GM18520 (cell line): ENCODE data around the gene CELA3A.
"Not testable (repeated sequence)": the region's sequence is repeated elsewhere in the genome, so short reads cannot be mapped to it uniquely, and the experiment has no call there.

Source experiments
- ATAC-seq: cut with Tn5 transposase; IDR thresholded peaks from one replicate; pipeline ENCODE4 v1.9.1; 2021; ENCODE audit not compliant: unreplicated experiment

Gene CELA3A, protein sequence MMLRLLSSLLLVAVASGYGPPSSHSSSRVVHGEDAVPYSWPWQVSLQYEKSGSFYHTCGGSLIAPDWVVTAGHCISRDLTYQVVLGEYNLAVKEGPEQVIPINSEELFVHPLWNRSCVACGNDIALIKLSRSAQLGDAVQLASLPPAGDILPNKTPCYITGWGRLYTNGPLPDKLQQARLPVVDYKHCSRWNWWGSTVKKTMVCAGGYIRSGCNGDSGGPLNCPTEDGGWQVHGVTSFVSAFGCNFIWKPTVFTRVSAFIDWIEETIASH

GRCh38 chr1:22001409-22001808 lies at the start of gene CELA3A:
Gene CELA3A (plus strand): TSS chr1:22001657. CDS start chr1:22001675, 18 bp downstream.
- ATAC-seq = no peak

DNA sequence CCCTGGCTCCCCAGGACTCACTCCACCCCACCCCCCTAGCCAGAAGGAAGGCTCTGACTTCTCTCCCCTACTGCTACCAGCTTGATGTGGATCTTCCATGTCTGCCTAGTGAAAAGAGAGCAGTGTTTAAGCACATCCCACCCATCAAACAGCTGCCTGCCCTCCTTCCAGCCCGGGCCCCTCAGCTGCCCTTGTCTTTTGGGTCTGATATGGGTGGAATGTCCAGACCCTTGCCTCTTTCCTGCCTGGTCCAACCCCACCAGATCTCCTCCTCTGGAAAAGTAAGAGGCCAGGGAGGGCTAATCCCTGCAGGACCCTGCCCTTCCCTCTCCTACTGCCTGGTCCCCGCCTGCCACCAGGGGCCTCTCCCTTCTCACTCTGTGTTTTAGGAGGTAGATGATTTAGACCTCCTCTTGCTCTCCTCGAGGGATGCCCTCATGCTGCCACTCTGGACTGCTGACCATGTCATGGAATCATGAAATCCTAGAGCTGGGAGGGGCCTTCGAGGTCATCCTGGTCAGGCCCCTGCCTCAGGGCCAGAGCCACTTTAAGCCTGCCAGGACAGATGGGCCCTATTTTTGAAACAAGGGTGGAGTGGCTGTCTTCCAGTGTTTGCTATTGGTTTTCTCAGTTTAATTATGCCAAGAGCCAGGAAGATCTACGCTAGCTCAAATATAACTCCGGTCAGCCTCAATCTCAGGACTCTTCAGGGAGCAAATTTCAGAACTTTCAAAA lies 48.5 kb upstream of the CELA3A start:
- no peak for ATAC-seq

DNA sequence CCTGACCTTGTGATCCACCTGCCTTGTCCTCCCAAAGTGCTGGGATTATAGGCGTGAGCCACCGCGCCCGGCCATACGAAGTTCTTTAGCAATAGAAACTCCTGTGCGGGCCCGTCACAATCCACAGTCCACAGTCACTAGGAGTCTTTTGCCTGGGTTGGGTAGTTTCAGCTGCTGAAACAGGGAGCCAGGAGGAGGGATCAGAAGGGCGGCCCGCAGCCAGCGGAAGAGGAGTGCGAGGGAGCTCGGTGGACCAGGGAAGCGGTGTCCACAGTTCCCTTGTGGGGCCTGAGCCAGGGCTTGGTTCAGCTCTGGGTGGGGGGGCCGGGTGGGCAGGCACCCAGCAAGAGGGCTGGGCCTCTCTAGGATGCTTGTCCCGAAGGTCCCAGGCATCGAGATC lies 46.4 kb upstream of the CELA3A start:
- ATAC-seq = no peak

DNA sequence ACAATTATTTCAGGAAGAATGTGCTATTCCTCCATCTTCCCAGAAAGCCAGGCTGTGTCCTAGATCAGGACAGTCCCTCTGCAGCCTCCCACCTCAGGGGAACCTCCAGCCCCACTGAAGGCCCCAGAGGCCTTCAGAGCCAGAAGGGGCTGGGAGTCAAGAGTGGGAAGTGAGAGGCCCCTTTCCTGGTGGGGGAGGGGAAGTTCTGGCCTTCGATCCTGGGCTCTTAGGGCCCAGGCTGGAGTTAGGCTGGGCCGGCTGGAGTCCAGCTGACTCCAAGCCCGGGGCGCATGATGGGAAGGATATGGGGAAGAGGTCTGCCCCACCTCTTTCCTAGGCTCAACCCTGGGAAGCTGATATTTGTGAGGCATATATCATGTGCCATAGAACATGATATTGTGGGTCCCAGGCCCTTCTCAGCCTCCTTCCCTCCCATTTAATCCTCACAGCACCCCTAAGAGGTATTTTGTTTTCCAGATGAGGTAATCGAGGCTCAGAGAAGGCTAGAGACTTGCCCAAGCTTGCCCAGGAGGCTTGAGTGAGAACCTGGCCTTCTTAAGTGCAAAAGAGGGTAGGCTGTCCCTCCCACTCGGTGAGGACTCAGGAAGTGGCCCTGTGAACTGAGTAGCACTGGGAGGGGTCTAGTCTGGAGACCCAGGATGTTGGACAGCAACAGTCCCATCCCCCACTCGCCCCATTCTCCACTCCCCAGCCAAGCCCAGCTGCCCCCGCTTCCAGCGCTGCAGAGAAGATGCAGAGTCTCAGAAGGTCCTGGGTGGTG lies 45.8 kb upstream of the CELA3A start:
- ATAC-seq = no peak

- no peak for ATAC-seq
Measured at GRCh38 chr1:21956720-21957552, 44.5 kb upstream of the CELA3A start.

GRCh38 chr1:21961337-21961736 lies 40.1 kb upstream of the CELA3A start:
- no peak for ATAC-seq

DNA sequence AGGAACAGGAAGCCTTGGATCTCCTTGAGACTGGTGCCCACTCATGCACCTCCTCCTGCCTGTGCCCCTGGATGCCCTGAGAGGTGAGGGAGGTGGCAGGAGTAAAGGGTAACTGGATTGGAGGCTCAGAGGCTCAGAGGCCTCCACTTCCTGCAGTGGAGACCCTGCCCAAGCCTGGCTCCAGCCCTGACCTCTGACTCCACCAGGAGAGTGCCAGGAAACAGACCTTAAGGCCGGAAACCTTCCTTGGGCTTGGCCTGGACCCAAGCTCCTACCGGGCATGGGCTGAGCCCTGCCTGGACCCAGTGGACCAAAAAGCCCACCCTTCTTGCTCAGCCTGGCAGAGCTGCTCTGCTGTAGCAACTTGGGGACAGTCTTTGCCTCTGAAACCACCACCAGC lies 39.7 kb upstream of the CELA3A start:
- no peak for ATAC-seq

DNA sequence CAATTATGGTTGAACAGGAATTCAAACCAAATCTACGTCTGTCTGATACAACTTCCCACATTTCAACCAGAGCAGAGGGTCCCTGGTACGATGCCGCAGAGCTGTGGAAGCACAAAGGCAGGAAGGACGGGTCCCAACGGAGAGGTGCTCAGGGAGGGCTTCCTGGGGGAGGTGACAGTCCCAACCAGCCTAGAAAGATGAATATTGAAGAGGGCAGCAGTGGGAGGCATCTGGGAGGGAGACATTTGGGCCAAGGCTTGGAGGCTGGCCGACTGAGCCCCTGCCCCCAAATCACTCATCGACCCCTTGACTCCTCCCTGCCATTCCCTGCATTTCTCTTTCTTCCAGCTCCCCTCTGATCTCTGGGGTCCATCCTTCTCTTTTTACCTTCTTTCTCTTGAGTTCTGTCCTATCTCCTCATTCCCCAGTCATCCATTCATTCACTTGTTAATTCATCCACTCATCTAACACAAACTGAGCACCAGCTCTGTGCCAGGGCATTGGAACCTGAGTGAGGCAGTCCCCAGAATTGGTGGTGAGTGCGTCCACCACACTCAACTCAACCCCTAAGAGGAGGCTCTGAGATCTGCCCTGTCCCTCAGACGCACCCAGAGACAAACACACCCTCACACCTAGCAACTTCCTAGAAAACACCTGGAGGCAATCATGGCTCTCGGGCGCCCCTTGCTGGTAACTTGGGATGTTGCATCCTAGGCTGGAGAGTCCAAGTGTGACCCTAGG lies 37.8 kb upstream of the CELA3A start:
- no peak for ATAC-seq

DNA sequence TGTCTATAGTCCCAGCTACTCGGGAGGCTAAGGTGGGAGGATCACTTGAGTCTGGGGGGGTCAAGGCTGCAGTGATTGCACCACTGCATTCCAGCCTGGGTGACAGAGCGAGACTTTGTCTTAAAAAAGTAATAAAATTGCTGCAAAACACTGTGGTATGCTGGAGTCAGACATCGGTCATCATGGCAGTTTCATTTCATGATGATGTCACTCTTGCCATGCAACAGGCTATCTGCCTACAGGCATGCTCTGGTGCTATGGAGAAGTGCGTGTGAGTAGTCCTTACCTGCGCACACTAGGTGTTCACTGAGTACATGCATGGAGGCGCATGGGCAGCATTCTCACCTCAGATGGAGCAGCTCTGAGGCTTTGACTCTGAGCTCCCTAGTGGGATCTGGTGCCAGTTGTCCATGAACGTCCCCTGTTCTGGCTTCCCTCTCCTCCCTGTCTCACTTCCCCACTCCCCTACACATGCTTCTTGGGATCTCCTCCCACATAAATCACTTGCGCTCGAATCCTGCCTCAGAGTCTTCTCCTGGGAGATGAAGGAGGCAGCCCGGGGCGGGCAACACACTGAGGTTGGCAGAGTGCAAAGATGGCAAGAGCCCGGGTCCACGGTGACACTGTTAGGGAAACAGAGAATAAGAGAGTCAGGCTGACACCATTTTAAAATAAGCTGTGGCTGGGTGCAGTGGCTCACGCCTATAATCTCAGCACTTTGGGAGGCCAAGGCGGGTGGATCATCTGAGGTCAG lies 35.0 kb upstream of the CELA3A start:
- no peak for ATAC-seq

DNA sequence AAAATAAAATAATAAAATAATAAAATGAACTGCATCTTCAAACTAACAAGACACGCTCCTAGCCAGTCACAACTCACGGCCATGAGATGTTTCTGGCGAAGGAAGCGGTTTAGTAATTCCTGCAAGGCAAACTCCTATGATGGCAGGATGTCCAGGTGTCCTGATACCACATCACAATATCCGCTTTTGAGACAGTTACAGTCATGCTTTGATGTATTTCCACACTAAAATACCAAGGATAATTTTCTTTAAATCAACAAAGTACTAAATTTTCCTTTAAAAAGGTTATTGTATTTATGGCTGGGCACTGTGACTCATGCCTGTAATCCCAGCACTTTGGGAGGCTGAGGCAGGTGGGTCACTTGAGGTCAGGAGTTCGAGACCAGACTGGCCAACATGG lies 34.2 kb upstream of the CELA3A start:
- ATAC-seq = not testable (repeated sequence)

GRCh38 chr1:21969066-21969465 lies 32.4 kb upstream of the CELA3A start:
- not testable (repeated sequence) for ATAC-seq

DNA sequence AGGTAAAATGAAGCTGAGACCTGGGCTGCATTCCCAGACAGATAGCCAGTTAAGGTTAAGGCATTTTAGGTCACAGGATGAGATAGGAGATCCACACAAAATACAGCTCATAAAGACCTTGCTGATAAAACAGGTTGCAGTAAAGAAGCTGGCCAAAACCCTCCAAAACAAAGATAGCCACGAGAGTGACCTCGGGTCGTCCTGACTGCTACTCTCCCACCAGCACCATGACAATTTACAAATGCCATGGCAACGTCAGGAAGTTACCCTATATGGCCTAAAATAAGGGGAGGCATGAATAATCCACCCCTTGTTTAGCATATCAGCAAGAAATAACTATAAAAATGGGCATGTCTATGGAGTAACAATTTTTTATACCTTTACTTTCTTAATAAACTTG lies 30.9 kb upstream of the CELA3A start:
- ATAC-seq = not testable (repeated sequence)

- ATAC-seq = not testable (repeated sequence)
Measured at GRCh38 chr1:21972973-21973441, 28.4 kb upstream of the CELA3A start.

- not testable (repeated sequence) for ATAC-seq
Measured at GRCh38 chr1:21973948-21974347, 27.5 kb upstream of the CELA3A start.

DNA sequence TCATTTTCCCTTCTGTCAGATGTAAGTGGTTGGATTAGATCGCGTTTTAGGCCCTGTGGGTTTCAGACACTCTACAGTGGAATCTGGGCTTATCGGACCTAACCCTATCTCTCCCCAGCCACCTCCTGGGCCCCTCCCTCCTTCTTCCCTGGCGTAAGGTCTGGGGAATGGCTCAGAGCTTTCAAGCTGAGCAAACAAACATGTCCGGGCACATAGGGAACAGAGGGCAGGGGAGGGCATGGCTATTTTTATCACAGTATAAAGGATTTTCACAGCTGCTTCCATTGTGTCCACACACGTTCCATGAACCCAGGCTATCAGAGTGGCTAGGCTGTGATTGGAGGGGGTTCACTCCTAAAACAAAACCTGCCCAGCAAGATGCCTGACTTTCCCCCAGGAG lies 26.8 kb upstream of the CELA3A start:
- not testable (repeated sequence) for ATAC-seq

GRCh38 chr1:21975296-21975695 lies 26.2 kb upstream of the CELA3A start:
- ATAC-seq = not testable (repeated sequence)

GRCh38 chr1:21976703-21977239 lies 24.7 kb upstream of the CELA3A start, which contains the start of gene CELA3B:
Gene CELA3B (plus strand): TSS chr1:21977022. CDS start chr1:21977040, 18 bp downstream.
- ATAC-seq = not testable (repeated sequence)

DNA sequence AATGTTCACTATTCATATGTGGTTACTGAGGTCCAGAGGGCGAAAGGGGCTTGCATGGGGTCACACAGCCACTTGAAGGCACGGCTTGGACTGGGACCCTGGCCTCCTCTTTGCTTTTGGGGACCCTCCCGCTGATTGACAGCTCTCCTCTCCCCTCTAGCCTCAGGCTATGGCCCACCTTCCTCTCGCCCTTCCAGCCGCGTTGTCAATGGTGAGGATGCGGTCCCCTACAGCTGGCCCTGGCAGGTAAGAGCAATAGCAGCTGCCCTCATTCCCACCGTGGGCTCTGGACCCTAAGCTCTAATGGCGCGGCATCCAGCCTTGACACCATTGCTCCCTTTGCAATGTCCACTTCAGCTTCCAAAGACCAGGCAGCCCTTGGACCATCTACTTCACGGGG lies 23.2 kb upstream of the CELA3A start:
- not testable (repeated sequence) for ATAC-seq
